ENCODE results near the gene SSBP2. TPM values are rescaled to one million over a fixed set of nuclear protein-coding genes. Genes with fewer than 3 reads are reported as not detected.

SSBP2 gene
- total and polyA plus RNA-seq, 8 donors, result 0.87 to 86.2 (median 24.6) TPM

- no peak for DNase-seq
- TF ChIP-seq EP300 (IDR thresholded peaks at IDR 0.05), result no peak
- no peak for TF ChIP-seq POLR2A (IDR thresholded peaks at IDR 0.05)
- TF ChIP-seq POLR2AphosphoS5 (IDR thresholded peaks at IDR 0.05), result no peak
- no peak for TF ChIP-seq CTCF (IDR thresholded peaks at IDR 0.05)
- Histone ChIP-seq H3K27ac (no peak overlapping the region), H3K9me3 (no peaks in the 10 kb centered on the region), H3K4me1 (peaks cover 0 to 5% (median 2%) of the 10 kb centered on the region in 4 donors), H3K36me3 (no peaks in the 10 kb centered on the region), H3K4me3 (no peak overlapping the region), H3K27me3 (no peaks in the 10 kb centered on the region)
- intact Hi-C loops (cut with DNase I; ENCODE audit: low total_unique reads), result no loop called here
- 55 to 71% (median 58%) methylated on average over 2 of the region's 2 CpGs for WGBS, 5 donors
These were observed 10.4 kb upstream of the SSBP2 start for GRCh38 chr5:81761270-81761669.

- H3K4me1 ChIP-seq, result peaks cover 3 to 12% (median 7%) of the 10 kb centered on the region in 4 donors
- intact Hi-C loops (cut with DNase I; ENCODE audit: low total_unique reads), result no loop called here
- H3K9me3 ChIP-seq, result no peaks in the 10 kb centered on the region
- H3K27ac ChIP-seq, result no peak overlapping the region
- no peak overlapping the region for H3K4me3 ChIP-seq
- DNase-seq, result no peak
- H3K36me3 ChIP-seq, result no peaks in the 10 kb centered on the region
- TF ChIP-seq EP300 (IDR thresholded peaks at IDR 0.05) (no peak), CTCF (IDR thresholded peaks at IDR 0.05) (no peak), POLR2A (IDR thresholded peaks at IDR 0.05) (no peak), POLR2AphosphoS5 (IDR thresholded peaks at IDR 0.05) (no peak)
- 63 to 69% (median 66%) methylated on average over 4 of the region's 4 CpGs for WGBS, 5 donors
- no peaks in the 10 kb centered on the region for H3K27me3 ChIP-seq
These were observed 9.6 kb upstream of the SSBP2 start for GRCh38 chr5:81760521-81760920.

- Histone ChIP-seq H3K4me3 (no peak overlapping the region), H3K27me3 (no peaks in the 10 kb centered on the region), H3K4me1 (peaks cover 4 to 20% (median 12%) of the 10 kb centered on the region in 4 donors), H3K27ac (no peak overlapping the region), H3K36me3 (no peaks in the 10 kb centered on the region), H3K9me3 (no peaks in the 10 kb centered on the region)
- TF ChIP-seq CTCF (IDR thresholded peaks at IDR 0.05) (no peak), POLR2A (IDR thresholded peaks at IDR 0.05) (no peak), POLR2AphosphoS5 (IDR thresholded peaks at IDR 0.05) (no peak), EP300 (IDR thresholded peaks at IDR 0.05) (no peak)
- DNase-seq, result no peak
- 50 to 69% (median 64%) methylated on average over 6 of the region's 6 CpGs for WGBS, 5 donors
- intact Hi-C loops (cut with DNase I; ENCODE audit: low total_unique reads), result loop anchor here (10.0 kb wide), 1 partner anchor 405 kb away; no protein-coding TSS in a partner anchor
These were observed 8.7 kb upstream of the SSBP2 start for GRCh38 chr5:81759632-81760005.

- Histone ChIP-seq H3K9me3 (no peaks in the 10 kb centered on the region), H3K27ac (no peak overlapping the region), H3K4me3 (no peak overlapping the region), H3K36me3 (no peaks in the 10 kb centered on the region), H3K4me1 (peaks cover 4 to 33% (median 14%) of the 10 kb centered on the region in 4 donors), H3K27me3 (no peaks in the 10 kb centered on the region)
- TF ChIP-seq POLR2A (IDR thresholded peaks at IDR 0.05) (no peak), CTCF (IDR thresholded peaks at IDR 0.05) (no peak), EP300 (IDR thresholded peaks at IDR 0.05) (no peak), POLR2AphosphoS5 (IDR thresholded peaks at IDR 0.05) (no peak)
- DNase-seq, result no peak
- WGBS, 5 donors, result 77 to 91% (median 88%) methylated on average over 1 of the region's 1 CpG
- intact Hi-C loops (cut with DNase I; ENCODE audit: low total_unique reads), result loop anchor here (10.0 kb wide), 1 partner anchor 407 kb away; no protein-coding TSS in a partner anchor
These were observed 6.5 kb upstream of the SSBP2 start for GRCh38 chr5:81757404-81757803.

Measured in stomach (tissue), 9 donors.